HT-29 (cell line): ENCODE data around the gene ZNF280C. TPM values are rescaled to one million over a fixed set of nuclear protein-coding genes. Genes with fewer than 3 reads are reported as not detected.

Experiments
- DNase-seq: peaks from one replicate; pipeline ENCODE4 v3.0.0-alpha.2; 2015; ENCODE audit warnings: low spot score
- total RNA-seq: library from RNA; depleted of rRNA; stranded (reverse); fragments of >200 nt; shearing (Covaris generic); gene quantifications from 2 replicates; pipeline ENCODE4 v1.2.3, GENCODE V29; 2014

ZNF280C gene
- total RNA-seq, 1 experiment from 2014 or later: 1.0 TPM

DNA sequence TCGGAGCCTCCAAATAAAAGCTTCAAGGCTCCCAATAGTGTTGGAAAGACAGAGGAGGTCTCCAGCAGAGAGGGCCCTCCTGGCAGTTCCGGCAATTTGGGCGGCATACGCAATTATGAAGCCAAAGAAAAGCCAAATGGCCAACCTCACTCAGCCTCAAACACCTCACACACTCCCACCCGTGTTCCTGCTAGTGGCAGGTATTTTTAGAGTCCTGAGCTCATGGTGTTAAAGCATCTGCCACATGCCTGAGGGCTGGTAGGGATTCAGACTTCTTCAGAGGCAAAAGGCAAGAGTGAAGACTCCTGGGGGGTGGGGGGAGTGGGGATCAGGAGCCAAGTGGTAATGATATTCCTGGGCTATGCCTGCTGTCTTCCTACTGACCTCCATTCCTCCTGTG lies 89.5 kb downstream of the ZNF280C start:
- no peak for DNase-seq

DNA sequence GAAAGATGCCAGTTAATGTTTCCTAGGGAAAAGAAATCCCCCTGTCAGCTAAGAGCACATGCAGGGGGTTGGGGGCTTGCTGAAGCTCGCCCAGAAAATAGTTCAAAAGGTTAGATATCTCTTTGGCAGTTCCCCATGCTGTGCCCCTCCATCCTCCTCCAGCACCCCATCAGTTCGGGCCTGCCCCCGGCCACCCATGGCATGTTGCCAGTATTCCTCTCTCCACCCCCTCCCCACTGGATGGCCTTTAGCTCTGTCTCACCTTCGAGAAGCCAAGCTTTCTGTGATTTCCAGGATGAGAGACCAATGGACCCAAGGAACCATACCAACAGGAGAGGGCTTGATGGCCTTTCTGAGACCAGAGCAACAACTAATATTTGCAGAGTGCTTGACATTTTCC lies 91.8 kb downstream of the ZNF280C start:
- DNase-seq: no peak

DNA sequence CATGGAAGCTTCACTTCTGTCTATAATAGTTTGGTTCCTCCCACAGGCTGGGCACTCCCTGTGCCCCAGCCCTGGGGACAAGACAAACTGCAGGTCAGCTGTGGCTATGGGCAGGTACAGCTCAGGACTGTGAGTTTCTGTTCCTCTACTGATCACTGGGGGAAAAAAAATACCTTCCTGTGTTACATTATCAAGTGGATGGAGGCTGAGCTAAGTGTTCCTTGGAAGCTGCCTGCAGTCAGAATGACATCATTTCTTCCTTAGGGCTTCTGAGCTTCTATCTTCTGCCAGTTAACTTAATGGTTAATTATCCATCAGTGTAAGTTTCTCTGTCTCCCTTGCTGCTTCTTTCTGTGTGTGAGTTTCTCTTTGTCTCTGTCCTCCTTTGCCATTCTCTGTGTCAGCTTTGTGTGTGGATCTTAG lies 92.3 kb downstream of the ZNF280C start:
- no peak for DNase-seq

DNA sequence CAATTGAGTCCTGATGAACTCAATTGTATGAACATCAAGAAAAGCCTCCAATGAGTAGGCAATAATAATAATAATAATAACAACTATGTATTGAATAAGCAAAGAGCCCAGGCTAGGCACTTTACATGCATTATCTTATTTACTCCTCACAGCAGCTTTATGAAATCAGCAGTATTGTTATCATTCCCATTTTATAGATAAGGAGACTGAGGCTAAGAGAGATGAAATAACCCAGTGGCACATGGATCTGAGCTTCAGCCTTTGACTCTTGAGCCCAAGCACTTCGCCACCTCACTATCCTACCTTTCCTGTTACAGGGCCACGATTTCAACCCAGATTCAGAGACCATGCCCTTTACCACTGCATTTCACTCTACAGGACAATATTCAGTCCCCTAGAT lies 93.8 kb downstream of the ZNF280C start:
- no peak for DNase-seq

DNA sequence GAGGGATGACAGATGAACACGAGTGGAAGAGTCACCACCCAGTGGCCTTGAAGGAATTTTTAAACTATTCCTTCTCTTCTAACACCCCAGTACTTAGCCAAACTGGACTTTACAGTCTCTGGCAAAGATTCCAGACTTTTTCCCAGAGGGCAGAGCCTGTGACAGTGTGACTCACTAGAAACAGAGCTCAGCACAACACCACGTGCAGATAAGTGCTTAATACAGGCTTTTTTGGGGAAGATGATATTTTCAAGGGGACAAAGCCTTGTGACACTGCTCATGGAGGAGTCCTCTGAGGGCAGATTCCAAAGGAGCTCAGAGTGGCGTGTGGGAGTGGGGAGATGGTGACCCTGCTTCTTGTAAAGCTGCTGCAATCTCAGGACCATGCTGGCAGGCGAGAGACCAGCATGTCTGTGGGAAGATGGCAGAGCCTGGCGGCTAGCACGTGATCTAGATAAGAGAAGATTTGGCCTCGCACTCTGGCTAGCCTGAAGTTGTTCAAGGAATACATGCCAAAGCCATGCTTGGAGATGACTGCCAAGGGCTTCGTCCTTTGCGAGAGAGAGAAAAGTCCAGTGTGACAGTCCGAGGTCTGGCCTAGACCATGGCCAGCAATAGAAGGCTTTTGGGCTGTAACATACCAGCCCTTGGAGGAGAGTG lies 94.5 kb downstream of the ZNF280C start:
- no peak for DNase-seq

DNA sequence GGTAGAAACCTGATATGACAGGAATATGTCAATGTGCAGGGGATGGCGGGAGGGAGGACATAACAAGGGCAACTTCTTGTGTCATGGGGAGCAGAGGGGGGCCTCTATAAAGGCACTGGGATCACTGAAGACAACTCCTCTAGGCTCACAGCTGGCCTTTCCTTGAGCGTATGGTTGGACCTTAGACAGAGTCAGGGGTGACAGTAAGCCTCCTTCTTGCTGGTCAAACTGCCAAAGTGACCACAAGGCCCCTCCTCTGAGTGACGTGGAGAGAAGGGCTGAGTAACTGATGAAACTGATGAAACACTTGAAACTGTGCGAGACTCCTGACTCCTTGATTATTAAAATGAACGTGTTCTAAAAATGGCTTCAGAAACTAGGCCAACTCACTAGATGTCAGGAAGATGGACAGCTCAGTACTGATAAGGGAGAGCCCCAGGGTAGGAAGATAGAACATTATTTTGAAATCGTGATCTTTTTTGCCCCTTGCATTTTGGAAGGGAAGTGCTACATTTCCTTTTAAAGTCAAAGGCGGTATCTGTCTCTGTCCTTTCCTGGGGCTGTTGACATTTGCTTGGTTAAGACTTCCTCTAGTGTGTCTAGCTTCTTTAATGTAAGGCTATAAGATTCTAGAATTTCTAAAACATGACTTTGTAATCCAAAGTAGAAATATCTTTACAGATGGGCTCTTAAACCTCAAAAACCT lies 95.4 kb downstream of the ZNF280C start:
- DNase-seq: no peak

DNA sequence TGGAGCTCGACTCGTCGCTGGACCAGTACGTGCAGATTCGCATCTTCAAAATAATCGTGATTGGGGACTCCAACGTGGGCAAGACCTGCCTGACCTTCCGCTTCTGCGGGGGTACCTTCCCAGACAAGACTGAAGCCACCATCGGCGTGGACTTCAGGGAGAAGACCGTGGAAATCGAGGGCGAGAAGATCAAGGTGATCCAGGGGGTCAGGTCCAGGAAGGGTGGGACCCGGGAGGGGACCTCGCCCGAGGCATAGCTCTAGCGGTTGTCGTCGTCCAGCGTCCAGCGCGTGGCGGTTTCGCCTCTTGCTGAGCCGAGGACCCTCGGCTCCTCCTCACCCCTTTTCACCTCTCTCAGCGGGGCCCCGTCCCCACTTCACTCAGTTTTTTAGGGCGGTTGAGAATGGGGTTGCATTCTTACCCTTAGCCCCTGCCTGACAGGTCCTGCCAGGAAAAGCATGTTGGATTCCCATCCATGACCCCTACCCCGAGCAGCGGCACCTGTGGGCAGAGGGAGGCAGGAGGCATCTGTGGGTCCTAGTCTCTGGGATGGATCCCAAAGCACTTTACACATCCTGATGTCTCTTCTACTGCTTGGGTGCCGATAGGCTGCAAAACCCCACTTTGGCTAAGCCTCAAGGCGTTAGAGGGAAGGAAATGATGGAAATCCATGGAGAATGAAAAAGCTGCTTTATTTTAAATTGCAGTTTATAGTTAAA lies 96.4 kb downstream of the ZNF280C start:
- no peak for DNase-seq

DNA sequence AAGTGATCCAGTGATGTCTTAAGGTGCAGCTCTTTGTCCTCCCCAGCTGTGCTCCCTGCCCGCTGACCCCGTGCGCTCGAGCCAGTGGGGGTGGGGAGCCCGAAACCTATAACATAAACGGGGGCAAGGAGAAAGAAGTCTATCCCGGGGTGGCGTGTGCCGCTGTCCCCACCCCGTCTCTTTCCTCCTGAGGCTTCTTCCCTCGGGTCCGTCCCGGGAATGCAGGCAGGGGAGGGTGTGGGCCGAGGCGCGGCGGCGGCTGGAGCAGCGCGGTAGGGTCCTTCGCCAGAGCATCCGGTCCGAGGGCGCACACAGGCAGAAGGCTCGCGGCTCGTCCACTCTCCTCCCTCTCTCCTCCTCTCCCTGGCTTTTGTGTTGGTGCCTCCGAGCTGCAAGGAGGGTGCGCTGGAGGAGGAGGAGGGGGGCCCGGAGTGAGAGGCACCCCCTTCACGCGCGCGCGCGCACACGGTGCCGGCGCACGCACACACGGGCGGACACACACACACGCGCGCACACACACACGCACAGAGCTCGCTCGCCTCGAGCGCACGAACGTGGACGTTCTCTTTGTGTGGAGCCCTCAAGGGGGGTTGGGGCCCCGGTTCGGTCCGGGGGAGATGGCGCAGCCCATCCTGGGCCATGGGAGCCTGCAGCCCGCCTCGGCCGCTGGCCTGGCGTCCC lies 97.1 kb downstream of the ZNF280C start, which contains the start of gene RAB33A:
RAB33A (plus strand) TSS at position 517 of the 681 bp plus-strand sequence; CDS start at position 618, 101 bp downstream.
- DNase-seq: no peak

DNA sequence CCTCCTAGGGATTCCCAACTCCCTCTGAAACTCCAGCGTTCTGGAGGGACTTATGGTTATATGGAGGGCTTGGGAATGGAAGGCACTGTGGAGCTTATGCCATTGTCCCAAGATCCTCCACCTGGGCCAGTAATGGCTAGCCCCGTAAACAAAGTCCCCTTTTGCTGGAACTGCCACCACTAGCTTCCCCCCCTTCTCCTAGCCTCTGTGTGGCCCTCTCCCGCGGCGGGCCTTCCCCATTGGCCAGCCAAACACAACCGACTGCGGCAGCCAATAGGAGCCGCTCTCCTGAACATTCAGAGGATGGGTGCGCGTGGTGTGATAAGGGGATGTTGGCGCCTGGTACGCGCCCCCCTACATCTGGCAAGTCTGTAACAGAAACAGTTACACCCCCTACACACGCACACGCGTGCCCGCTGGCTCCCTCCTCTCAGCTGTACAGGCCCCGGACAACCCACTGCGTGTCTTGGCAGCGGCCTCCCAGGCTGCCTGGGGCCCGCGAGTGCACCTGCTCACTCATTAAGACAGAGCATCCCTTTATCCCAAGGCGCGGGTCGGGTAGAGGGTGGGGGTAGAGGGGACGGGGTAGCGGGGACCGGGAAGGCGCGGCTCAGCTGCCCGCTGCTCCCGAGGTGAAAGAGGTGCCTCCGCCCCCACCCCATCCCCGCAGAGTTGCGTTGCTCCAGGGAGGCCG lies 97.8 kb downstream of the ZNF280C start:
- no peak for DNase-seq

DNA sequence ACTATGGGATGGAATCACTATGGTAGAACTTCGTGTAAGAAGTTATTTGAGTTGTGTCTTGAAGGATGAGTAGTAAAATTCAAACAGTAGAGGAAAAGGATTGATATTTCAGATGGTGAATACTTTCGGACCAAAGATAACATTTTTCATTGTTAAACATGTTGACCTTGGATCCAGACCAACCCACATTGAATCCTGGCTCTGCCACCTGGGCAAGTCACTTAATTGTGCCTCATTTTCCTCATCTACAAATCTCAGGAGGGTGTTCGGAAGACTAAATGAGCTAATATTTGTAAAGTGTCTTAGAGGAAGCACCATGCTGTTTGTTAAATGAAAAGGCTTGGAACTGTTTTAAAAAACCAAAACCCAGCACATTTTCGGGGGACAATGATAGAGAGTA lies 101.7 kb downstream of the ZNF280C start:
- no peak for DNase-seq

DNA sequence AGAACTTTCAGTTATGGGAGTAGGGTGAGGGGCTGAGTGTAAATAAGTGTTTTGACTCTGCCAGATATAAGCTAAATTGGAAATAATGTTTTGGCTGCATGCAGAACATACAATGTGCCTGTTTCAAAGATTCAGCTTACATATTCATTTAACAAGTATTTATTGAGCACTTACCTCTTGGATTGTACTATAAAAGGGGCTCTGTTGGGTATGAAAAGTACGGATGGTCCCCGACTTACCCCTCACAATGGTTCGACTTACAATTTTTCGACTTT lies 102.3 kb downstream of the ZNF280C start:
- no peak for DNase-seq

DNA sequence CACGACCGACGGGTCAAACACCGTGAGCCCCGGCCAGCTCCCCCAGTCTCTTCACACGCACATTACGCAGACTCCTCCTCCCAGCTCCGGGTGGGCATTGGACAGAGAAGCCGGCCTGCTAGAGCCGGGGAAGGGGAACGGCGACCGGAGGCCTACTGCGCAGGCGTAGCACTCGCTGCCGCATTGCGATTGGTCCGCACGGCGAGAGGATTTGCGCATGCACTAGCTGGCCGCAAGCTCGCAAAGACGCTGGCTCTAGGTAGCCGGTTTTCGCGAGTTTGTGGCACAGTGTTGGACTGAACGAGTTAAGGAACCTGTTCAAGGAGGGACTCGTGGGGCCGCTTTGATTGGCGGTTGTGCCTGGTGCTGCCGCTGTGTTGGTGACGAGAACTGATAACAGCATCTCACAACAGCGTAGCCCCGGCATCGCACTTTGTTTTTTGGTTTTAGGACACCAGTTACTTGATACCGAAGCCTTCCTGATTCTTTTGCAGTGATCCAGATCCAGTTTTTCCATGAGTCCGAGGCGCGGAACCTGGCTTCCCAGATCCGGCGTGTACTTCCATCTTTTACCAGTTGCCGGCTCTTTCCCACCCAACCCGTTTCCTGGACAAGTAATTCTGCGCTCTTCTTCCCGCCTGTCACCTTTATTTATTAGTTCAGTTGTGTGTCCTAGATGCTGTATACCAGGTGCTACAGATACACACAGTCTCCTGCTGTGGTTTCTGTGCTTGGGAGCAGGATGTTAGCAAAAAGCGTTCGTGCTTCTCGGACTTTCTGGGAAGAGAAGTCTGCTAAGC lies 102.8 kb downstream of the ZNF280C start, which contains the start of gene AIFM1:
AIFM1 (minus strand) TSS at position 139 of the 800 bp plus-strand sequence. CDS start 185 bp downstream, outside the sequence.
- peak; percentile 92 for DNase-seq

DNA sequence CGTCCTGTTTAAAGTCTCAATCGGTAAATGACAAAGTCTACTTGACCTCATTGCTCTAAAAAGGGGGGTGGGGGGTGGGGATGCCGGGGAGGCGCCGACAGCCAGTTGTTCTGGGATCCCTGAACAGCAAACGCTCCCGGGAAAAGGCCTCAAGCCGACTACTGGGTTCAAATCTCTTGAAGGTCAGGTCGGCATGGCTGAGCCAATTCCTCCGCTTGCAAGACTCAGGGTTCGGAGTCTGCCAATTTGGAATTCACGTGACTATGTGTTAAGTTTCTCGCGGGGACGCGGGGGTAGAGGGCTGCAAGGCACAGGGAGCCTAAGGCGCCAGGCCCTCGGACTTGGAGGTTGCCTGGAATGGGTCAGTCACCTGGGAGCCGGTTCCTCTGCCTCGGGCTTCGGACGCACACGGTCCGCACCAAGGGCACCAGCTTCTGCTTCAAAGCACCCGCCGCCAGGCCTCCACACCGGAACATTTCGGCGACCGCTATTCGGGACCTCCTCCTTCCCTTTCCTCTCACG lies 103.5 kb downstream of the ZNF280C start:
- DNase-seq: no peak

DNA sequence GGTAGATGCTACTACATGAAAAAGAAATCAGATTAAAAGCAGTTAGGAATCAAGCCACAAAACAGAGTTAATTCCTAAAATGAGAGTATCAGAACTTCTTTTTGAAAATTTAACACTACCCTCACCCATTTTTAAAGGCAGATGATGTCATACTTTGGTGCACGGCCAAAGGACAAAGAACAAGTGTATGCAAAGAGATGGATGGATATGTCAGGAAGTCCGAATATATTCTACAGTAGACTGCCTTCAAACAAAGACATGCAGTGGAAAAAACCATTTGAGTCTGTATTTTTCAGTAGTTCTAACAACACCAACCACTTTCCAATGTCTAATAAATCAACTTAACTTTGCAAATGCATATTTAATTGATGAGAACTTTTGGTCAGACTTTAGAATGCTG lies 105.3 kb downstream of the ZNF280C start:
- DNase-seq: no peak

DNA sequence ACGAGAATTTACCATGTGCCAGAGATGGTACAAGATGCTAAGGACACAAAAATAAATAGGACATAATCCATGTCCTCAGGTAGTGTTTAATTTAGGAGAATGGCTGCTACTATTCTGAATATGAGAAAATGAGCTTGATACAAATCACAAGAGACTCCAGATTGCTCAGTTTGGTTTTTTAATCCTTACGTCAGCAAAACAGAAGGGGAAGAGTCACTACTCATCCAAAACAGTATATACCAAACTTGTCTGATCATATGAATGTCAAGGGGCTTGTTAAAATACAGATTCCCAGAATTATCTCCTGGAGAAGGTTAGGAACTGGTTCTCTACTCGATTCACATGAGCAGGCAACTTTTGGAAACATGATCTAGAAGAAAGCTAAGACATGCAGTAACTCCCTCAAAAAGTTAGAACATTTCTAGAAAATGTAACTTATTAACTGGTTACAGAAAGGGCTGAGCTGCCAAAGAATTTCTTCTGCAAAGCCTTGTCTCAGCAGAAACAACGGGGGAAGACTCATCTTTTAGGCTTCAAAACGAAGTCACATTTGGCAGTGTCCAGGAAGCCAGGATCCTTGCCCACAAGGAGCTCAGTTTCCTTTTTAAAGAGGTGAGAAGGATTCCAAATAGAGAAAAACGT lies 106.5 kb downstream of the ZNF280C start:
- no peak for DNase-seq

DNA sequence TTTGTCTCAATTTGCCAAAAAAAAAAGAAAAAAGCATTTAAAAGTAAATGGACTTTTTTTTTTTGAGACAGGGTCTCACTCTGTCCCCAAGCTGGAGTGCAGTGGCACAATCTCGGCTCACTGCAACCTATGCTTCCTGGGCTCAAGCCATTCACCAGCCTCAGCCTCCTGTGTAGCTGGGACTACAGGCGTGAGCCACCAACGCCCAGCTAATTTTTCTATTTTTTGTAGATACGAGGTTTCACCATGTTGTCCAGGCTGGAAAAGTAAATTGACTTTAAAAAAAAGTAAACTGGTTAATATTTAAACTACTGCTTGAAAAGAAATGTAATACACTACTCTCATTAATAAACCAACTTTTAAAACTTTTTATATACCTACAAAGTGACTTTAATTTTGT lies 108.9 kb downstream of the ZNF280C start:
- no peak for DNase-seq

DNA sequence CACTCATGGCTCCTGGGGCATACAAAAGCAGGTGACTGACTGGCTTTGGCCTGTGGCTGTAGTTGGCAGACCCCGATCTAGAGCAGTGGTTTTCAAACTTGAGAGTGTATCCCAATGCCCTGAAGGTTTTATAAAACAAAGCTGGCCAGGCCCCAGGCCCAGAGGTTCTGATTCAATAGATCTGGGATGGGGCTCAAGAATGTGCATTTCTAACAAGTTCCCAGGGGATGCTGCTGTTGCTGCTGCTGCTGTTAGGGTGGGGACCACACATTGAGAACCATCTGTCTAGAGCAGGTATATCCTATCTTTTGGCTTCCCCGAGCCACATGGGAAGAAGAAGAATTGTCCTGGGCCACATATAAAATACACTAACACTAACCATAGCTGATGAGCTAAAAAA lies 110.4 kb downstream of the ZNF280C start:
- DNase-seq: no peak

DNA sequence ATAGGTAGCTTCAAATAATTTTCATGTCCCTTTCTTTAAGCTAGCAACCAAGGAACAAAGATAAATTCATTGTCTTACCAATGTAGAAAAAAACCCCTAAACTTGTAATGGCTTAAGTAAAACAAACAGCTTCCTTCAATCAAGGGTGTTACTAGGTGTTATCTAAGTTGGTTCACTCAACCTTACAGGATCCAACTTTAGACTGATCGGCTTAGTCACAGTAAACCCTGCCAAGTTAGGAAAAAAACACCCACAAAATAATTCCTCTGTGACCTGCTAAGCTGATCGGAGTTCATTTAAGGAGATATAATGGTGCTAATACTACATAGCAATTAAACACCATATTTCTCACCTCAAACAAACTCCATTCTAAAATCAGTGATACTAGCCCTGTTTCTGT lies 113.1 kb downstream of the ZNF280C start:
- no peak for DNase-seq
